Mesenteric fat pad (tissue), 1 donor: ENCODE measurements around the gene SOD1. TPM values are rescaled to one million over a fixed set of nuclear protein-coding genes. Genes with fewer than 3 reads are reported as not detected.

ENCODE experiments used
- DNase-seq: peaks from one replicate; pipeline ENCODE4 v3.0.0-alpha.2; 2020; ENCODE audit warnings: low spot score
- total RNA-seq: library from RNA; stranded (reverse); fragmentation: NEBNext Ultra II Directional; extraction: Animal tissue kit (Norgen Biotek cat#: 25700); gene quantifications from one replicate; pipeline ENCODE4 v1.2.1, GENCODE V29; 2021
- donor health status: DM: yes; HTN: yes; CAD: no.

SOD1 gene
- total RNA-seq, 1 donor from 2014 or later, result 258 TPM

DNA sequence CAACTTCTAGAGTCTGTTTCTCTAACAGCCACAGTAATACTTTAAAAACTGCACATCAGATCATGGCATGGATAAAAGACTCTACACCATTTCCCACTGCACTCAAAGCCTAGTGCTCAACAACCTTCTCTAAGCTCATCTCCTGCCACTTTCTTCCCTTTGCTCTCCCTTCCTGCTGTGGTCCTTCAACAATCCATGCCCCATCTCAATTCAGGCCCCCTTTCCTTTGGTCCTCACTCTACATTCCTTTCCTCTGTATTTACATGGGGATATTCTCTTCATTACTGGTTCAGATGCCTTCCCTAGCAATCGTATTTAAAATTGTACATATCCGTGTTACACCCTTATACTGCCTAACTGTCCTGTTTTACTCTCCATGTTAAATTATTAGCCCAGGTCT is 19.0 kb downstream of the SOD1 start:
- DNase-seq, result no peak

DNA sequence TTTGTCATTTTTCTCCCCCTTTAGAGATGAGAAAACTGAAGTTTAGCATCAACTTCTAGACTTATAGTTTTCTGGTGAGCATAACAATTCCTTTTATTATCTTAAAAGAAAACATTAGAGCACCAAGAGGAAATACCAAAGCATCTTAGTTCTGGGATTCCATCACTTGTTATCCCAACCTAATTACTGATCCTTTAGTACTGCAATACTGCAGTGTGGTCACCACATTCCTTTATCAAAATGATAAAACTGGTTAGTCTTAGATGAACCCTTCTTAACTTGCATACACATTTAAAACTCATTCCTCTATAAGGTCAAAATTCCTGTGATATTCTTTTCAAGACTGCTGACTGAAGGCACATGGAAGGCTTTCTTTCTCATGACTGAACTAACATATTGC is 23.1 kb downstream of the SOD1 start:
- no peak for DNase-seq

DNA sequence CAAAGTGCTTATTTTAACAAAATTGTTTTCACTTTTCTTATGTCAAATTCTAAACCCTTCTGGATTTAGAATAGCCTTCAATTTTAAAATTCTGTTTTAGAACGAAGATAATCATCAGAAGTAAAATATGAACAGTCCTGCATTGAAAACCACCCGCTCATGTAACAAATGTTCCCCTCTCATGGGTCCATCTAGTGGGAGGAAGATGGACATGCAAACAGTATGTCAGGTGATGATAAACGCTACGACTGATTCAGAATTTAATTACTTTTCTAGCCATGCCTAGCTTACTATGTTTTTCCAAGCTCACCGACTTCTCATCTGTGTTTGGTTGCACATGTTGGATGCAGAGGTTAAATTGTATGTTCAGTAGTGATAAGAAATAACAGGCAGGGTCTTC is 23.5 kb downstream of the SOD1 start:
- DNase-seq, result no peak

DNA sequence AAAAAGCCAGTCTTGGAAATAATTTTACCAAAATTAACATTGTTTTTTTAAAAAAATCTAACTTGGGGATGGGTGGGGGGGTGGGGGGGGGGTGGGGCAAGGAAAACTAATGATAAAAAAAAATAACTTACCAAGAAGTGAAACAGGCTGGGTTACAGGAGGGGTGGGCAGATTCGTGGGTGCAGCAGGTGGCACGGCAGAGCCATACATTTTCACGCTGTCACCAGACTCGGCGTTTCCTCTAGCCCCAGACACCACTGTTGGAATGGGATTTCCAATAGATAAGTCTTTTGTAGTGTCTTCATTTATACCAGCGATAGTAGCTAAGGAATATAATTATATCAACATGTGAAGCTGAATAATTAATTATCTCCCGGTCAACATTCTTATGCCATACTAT is 25.4 kb downstream of the SOD1 start:
- no peak for DNase-seq

DNA sequence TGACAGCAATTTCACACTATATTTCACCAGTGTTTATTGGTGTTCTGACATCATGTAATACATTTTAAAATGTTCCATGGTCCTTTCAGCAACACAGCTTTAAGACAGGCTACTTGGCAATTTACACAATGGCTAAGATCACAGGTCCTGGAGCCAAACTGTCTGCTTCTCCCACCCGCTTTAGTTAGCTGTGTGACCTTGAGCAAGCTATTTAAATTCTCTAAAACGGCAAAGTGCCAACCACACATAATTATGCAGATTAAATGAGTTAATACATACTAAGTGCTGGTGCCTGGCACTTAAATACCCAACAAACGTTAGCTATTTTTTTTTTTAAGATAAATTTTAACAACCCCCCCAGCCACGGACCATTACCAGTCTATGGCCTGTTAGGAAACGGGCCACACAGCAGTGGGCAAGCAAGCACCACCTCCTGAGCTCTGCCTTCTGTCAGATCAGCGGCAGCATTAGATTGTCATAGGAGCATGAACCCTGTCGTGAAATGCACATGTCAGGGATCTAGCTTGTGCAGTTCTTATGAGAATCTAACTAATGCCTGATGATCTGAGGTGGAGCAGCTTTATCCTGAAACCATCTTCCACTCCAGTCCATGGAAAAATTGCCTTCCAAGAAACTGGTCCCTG is 26.9 kb downstream of the SOD1 start:
- DNase-seq, result no peak

DNA sequence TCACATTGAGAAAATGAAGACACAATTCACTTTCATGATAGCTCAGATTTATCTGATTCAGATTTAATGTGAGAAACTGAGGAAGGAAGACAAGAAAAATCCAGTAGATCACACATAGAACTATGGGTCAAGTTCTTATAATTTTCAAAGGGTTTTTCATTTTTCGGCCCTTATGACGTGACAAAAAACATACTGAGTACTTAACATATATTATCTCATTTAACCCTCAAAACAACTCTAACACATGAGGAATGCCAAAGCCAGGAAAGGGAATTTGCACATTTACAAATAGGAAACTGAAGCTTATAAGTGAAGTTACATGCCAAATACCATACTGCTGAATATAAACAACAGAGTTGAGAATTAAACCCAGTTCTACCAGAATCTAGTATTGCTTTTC is 27.6 kb downstream of the SOD1 start:
- no peak for DNase-seq

DNA sequence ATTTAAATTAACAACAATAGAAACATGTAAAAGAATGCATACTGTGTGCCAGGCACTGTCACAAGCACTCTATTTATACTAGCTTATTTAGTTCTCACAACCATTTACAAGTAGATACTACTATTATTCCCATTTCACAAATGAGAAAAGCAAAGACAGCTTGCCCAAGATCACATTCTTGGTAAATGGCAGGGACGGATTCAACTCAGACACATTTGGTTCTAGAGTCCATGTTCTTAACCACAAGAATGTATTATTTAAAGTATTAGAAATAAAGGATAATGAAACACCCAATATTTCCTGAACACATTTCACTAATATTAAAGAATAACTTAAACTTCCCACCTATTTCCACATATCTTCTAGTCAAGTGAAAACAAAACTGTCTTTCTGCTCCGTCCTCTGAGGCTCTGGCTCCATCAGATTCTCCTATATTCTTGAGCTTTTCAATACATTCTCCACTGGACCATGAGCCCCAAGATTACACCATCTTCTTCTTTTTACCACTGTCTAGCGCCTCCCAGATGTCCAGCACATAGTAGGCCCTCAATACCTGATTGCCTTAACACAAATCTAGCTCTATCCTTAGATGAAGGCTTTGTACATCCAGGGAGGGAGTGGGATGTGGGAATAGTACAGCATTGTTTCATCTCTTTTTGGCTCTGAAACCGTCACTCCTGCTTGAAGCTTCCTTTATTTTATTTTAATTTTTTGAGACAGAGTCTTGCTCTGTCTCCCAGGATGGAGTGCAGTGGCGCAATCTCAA is 29.3 kb downstream of the SOD1 start:
- DNase-seq, result no peak

DNA sequence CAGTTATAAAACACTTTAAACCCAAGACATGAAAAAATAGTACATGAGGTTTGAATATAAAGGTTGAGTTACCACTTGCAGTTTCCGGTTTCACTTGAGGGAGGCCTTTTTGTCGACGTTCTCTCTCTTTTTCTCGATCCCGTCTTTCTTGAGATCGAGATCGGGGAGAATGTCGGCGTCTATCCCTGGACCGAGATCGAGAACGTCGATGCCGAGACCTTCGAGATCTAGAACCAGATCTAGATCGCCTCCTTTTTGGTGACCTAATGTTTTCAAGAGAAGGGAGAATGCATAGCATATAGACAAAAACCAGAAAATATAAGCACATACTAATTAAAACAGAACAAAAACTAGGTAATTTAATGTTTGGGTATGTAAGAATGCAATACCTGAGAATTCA is 33.7 kb downstream of the SOD1 start:
- DNase-seq, result no peak

DNA sequence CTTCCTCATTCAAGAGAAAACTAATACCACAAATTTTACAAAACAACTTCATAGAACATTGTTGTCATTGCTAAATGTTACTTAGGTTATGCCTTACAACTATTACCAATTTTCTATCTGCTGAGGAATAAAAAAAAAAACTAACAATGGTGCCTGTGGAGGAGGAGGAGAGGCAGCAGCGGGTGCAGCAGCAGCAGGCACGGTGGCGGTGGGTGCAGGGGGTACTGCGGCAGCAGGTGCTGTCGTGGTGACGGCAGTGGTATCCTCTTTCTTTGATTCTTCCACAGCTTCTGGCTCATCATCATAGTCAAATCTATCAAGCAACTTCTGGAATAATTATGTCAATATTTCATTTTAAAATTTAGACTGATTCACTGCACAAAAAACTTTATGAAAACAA is 36.9 kb downstream of the SOD1 start:
- no peak for DNase-seq

DNA sequence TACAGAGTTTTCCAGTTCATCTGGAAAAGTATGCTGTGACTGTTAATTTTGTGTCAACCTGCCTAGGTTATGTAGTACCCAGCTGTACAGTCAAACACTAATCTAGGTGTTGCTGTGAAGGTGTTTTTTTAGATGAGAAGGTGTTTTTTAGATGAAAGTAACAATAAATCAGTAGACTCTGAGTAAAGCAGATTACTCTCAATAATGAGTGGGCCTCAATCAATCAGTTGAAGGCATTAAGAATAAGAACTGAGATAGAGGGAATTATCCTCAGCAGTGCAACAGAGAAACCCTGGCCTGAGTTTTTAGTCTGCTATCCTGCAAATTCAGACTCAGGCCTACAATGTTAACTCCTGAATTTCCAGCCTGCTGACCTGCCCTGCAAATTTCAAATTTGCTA is 39.0 kb downstream of the SOD1 start:
- DNase-seq, result no peak

DNA sequence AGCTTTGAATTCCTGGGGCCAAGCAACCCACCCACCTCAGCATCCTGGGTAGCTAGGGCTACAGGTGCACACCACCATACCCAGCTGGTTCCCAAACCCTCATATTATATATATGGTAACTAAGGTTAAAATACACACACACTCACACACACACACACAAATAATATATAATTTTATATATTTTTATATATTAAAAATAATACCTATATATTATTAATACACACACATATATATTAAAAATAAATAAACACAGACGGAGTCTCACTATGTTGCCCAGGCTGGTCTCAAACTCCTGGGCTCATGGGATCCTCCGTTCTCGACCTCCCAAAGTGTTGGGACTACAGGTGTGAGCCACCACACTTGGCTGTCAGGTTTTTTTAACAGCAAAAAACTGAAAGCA is 40.5 kb downstream of the SOD1 start:
- no peak for DNase-seq

DNA sequence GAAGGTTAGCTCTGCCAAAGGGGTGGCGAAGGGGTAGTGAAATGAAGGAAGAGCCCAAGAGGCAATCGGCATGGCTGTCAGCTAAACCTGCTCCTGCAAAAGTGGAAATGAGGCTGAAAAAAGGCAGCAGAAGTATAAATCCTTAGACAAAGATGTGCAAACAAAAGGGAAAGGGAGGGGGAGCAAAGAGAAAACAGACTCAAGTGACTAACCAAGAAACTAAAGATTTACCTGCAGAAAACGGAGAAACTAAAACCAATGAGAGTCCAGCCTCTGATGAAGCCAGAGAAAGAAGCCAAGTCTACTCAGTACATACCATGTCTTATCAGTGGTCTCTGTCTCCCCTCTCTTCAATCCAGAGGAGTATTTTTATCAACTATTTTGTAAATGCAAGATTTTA is 47.1 kb downstream of the SOD1 start:
- DNase-seq, result no peak

DNA sequence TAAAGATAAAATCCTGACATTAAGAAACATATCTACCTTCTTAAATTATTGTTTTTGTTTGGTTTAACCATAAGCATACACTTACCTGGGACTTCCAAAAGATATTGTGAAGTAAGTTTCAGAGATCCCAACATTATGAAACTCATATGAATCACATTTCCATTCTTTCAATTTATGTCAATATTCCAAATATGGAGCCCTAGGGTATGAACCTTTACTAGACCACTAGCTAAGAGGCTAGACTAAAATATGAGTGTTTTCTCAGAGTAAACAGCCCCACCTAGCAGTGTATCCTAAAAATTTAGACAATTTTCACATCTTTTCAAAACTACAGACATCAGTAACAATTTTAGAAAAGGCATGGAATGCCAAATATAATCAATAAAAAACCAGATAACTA is 48.0 kb downstream of the SOD1 start:
- DNase-seq, result no peak

DNA sequence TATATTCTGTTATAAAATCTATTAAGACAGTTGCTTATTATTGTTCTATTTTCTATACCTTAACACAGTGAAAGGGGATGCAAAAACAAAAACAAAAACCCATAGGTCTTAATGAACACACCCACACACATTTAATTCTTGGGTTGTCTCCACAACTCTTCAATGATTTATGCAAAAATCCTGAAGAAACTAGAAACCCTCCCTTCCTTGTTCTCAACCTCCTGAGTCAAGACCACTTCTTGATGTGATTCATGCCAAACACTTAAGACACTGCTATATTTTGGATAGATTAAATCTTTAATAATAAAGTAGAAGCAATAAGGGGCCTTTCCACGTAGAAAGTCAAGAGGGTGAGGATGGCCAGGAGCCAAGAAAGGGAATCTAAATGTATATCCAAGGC is 49.0 kb downstream of the SOD1 start:
- no peak for DNase-seq

DNA sequence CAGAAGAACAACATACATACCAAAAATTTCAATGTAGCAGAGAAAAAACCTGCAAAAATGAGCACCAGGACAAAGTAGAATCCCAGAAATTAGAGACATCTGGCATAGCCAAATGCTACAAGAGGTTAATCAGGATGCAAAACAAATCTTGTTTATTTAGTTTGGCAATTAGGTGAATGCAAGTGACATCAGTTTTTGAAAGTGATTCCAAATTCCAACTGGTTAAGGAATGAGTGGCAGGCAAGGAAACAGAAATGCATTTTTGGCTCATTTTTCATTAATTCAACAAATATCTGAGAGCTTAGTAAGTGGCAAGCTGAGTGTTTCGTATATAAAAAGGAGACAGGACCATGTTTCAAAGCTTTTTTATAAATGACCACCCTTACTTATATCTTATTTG is 51.1 kb downstream of the SOD1 start:
- DNase-seq, result no peak

DNA sequence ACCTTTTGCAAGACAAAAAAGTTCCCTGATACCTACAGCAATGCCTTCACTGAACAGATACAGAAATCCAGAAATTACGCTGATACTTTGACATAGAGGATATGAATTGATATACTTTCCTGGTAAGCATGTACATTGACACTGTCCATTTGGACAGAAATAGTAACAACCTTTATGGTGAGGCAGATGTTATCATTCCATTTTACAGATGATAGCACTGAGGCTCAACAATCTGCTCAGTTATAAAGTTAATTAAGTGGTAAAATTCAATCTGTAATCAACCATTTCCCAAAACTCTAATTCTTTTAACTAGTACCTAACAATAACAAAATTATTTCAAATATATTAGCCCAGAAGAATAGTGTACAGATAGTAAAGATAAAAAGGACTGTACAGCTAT is 51.8 kb downstream of the SOD1 start:
- no peak for DNase-seq

DNA sequence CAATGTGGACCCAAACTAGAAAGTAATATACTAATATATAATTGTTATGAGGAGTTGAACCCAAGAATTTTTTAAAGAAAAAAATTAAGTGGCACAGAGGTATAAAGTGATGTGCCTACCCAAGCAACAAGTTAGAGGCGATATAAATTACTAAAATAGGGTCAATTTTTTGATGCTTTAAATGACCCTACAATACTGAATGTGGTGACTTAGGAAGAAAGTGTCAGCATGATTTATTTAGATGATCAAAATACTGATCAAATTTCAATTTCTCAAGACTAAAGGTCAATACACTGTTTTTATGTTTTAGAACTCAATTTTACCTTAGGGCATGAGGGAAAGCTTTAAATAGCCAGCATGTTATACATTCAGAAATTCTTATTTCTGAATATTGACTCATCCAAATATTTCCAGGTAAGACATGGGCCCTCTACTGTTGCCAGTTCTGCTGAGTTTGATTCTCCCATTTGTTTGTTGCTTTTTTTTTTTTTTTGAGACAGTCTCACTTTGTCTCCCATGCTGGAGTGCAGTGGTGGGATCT is 52.3 kb downstream of the SOD1 start:
- no peak for DNase-seq

DNA sequence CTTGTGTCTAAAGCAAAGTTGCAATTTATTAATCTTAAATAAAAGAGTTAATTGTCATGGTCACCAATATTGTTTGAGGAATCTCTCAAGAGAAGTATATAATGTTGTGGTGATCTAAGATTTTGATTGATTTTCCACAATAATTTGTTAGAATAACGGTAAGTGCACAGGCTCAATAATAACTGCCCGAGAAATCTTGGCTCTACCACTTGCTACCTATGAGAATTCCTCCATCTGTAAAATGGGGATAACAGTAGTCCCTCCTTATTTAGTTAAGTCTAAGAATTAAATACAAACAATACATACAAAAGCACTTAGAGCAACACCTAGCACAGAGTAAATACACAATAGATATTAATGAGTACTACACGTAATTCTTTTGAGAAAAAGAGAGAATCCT is 53.6 kb downstream of the SOD1 start:
- DNase-seq, result no peak

DNA sequence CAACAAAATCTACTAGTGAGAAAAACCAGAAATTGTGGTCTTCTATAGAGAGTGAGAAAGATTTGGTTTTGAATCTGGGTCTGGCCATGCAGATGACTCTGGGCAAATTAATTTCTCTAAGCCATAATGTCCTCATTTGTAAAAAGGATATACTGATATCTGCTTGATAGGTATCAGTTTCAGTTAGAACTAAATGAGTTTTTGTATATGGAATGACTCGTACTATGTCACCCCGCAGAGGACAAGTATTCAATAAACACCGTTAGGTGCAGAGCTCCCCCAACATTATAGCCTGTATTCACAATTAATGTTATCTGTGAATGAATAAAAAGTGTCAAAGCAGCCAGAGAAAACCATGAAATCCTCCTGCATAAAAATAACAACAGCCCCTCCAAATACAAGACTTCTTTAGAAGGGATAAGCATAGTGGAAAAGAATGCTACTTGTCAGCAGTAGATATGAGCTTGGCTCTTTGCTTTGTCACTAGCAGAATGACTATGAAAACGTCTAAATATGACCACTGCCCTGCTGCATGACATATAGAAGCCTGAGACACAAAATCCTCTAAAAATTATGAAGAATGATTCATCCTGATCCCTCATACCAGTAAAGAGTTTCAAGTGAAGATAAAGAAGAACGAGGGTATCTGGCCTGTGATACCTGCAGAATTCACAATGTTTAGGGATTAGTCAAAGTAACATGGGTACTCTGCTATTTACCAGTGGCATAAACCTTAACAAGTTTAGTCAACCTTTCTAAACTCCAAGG is 54.7 kb downstream of the SOD1 start:
- DNase-seq, result no peak

DNA sequence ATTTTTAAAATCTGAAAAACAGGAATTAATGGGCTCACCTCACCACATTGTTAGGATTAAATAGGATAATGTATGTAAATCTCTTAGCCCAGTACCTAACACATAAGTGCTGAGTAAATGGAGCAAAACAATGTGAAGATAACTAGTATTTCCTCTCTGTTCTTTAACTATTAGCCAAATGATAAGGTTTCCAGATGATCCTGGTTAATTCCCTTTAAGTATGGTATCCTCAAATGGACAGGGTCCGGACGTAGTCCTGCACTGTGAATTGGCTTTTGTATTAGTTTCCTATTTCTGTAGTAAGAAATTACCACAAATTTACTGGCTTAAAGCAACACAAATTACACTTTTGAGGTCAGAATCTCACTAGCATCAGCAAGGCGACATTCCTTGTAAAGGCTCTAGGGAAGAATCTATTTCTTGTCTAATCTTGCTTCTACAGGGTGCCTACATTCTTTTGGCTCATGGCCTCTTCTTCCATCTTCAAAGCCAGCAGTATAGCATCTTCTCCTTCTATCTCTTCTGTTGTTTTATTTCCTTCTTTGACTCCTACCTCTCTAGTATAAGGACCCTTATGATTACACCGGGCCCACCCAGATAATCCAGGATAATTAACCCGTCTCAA is 55.4 kb downstream of the SOD1 start:
- DNase-seq, result no peak

DNA sequence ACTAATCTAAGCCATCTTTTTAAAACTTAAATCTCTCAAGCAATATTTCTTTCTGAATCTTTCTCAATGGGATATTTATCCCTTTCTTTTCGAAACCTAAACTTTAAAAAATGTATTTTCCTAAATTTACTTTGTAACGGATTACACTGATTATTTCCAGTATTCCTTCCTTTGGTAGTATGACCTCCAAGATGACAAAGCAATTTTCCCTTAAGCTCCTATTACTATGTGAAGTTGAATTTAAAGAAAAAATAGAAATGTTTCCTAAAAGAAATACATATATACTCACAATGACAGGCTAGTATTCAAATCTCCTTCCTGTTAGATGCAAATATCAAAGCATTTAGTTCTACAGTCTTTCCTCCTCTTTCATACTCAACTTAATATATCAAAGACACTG is 56.6 kb downstream of the SOD1 start:
- DNase-seq, result no peak
